ENCODE measurements around the gene SHISA5. TPM values are rescaled to one million over a fixed set of nuclear protein-coding genes. Genes with fewer than 3 reads are reported as not detected.
A peak's percentile ranks its signal among the peaks of the same experiment; 100 is the strongest.
"Not testable (repeated sequence)": the region's sequence is repeated elsewhere in the genome, so short reads cannot be mapped to it uniquely, and the experiment has no call there.

The SHISA5 gene
- polyA plus RNA-seq, 1 donor = 62.4 TPM

DNA sequence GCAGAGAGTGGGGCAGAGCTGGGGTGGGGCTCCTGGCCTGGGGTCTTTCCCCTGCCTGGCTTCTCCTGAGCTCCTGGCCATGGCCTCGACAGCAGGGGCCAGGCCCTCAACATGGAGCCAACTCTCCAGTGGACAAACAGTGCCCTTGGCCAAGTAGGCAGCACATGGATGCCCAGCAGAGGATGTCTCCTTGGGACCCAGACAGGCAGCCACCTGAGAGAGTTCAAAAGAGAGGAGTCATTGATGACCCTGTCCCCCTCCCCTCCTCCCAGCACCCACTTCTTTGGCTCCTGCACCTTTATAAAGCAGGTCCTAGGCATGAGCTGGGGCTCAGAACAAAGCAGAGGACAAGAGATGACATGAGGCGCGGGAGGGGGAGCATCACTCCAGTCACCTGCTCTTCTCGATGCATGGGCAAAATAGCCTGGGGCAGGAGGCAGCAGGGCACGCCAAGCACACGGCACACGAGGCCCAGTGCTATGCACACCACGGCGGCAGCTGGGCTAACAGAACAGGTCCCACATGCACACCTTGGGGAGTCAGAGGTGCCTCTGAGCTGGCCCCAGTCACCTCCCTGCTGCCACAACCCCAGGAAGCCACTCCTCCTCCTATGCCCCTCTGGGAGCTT lies 27.4 kb downstream of the SHISA5 start:
- DNase-seq = no peak

- no peak for DNase-seq
Observed at GRCh38 chr3:48475188-48475587, 28.8 kb downstream of the SHISA5 start.

DNA sequence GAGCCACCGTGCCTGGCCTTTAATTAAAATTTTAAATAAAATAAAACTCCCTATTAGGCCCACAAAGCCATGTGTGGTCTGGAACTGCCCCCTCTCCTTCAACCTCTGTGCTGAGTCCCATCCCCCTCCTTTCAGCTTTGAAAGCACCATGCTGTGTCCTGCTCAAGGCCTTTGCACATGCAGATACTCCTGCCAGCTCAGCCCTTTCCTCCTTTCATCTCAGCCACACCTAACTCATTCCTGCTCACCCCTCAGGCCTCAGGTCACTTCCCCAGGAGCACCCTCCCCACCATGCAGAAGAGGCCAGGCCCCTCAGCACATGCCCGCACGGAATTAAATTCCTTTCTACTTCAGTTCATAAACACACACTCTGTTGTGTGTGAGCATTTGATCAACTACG lies 29.4 kb downstream of the SHISA5 start:
- no peak for DNase-seq

DNA sequence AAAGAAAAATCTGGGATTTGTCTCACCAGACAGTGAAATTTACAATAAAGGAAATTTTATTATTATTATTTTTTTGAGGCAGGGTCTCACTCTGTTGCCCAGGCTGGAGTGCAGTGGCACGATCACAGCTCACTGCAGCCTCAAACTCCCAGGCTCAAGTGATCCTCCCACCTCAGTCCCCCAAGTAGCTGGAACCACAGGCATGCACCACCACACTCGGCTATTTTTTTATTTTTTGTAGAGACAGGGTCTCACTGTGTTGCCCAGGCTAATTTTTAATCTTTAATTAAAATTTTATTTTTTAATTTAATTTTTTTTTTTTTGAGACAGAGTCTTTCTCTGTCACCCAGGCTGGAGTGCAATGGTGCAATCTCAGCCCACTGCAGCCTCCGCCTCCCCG lies 29.9 kb downstream of the SHISA5 start:
- not testable (repeated sequence) for DNase-seq

GRCh38 chr3:48473617-48473952 lies 30.4 kb downstream of the SHISA5 start:
- DNase-seq = no peak

GRCh38 chr3:48472923-48473616 lies 30.9 kb downstream of the SHISA5 start:
- DNase-seq = peak; percentile 84

DNA sequence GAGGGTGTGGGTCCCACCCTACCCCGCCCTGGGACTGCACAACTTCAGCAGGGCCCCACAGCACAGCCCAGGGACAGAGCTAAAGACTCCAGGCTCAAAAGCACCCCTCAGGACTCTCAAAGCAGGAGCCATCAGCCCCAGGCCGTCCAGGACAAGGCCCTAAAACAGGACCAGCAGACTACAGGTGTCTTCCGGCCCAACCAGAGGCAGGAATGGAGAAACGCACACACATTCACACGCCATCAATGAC lies 31.4 kb downstream of the SHISA5 start:
- DNase-seq = no peak

DNA sequence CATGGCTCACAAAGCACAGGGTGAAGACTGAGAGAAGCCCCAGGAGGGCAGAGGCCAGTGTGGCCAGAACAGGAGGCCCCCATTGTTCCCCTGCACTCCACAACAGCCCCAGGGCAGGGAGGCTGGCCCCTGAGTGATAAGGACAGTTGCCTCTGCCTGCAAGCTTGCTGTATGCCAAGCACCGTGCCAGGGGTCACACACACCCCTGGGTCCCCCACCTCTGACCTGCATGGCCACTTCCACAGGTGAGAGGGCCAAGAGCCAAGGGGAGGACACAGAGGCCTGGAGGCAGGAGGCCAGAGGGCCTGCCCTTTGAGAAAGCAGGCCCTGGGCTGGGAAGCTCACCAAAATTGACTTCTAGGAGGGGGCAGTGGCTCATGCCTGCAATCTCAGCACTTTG lies 33.7 kb downstream of the SHISA5 start:
- DNase-seq = no peak

- DNase-seq = no peak
Observed at GRCh38 chr3:48469046-48469915, 34.7 kb downstream of the SHISA5 start.

- DNase-seq = no peak
Observed at GRCh38 chr3:48468329-48468731, 35.6 kb downstream of the SHISA5 start.

DNA sequence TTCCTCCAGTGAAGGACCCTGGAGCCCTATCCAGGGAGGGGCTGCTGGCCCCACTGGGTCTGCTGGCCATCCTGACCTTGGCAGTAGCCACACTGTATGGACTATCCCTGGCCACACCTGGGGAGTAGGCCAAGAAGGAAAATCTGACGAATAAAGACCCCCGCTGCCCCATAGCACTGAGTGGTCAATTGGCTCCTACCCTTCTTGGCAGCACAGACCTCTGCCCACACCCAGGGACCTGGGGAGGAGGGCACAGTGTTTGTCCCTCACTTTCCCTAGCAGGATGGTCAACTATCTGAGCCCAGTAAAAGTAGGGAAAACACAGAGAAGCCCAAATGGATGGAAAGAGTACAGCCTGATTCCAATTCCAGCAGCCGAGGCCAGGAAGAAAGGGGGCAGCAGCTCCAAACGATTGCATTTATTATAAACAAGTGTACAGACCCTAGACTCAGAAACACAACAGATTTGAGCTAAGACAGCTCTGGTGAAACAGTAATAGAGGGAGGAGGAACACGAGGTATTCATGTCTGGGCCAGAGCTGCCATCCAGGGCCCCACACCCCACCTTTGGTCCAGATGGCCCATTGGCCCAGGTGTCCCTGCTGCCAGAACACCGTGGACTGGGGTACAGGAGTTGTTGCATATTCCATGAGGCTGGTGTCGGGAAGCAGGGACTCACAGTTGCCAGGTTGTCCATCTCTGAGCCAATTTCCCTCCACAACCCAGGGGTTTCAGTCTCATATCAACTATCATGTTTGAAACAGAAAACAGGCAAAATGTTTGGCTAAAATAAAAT lies 36.3 kb downstream of the SHISA5 start:
- DNase-seq = no peak

DNA sequence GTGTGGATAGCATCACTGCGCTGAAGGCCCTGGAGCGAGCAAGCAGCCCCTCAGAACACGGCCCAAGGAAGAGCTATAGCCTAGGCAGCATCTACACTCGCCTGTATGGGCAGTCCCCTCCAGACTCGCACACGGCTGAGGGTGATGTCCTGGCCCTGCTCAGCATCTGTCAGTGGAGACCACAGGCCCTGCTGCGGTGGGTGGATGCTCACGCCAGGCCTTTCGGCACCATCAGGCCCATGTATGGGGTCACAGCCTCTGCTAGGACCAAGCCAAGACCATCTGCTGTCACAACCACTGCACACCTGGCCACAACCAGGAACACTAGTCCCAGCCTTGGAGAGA lies 36.9 kb downstream of the SHISA5 start:
- no peak for DNase-seq

GRCh38 chr3:48466386-48467109 lies 37.4 kb downstream of the SHISA5 start:
- DNase-seq = no peak

GRCh38 chr3:48465531-48466378 lies 38.2 kb downstream of the SHISA5 start:
- DNase-seq = peak; percentile 98

DNA sequence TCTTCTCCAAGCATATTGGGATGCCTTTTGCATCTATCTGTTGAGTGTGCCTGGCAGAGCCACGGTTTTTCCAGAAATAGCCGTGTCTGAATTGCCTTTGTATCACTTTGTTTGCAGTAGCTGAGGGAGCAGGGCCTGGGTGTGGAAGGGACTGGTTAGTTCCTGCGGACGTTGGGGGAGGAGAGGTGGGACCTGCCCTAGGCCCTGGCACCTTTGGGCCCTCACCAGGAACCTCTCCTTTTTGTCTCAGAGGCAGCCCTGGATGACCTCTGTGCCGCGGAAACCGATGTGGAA lies 38.8 kb downstream of the SHISA5 start:
- no peak for DNase-seq

DNA sequence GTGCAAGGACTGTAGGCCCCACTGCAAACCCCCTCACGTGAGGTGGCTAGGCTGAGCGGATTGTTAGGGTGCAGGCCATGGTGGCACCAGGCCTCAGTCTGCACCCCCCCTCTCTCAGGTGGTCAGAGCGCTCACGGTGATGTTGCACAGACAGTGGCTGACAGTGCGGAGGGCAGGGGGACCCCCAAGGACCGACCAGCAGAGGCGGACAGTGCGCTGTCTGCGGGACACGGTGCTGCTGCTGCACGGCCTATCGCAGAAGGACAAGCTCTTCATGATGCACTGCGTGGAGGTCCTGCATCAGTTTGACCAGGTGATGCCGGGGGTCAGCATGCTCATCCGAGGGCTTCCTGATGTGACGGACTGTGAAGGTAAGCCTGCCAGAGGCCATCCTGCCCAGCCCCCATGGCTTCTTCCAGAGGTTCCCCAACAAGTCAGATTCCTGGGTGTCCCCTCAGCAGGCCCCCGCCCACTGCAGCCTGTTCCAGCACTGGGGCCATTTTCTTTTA lies 39.2 kb downstream of the SHISA5 start:
- no peak for DNase-seq

DNA sequence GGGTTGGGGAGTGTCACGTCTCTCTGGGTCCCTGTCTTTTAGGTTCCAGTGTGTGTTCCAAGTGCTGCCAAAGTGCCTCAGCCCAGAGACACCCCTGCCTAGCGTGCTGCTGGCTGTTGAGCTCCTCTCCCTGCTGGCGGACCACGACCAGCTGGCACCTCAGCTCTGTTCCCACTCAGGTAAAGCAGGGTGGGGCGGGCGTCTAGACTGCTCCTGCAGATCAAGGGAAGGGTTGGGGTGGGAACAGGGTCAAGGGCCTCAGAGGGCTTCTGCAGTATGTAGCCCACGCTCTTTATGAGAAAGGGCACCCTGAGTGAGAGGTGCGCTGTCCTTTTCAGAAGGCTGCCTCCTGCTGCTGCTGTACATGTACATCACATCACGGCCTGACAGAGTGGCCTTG lies 40.3 kb downstream of the SHISA5 start:
- no peak for DNase-seq

GRCh38 chr3:48461767-48462166 lies 42.2 kb downstream of the SHISA5 start:
- not testable (repeated sequence) for DNase-seq

GRCh38 chr3:48460517-48460902 lies 43.5 kb downstream of the SHISA5 start:
- DNase-seq = no peak

GRCh38 chr3:48459773-48460516 lies 44.0 kb downstream of the SHISA5 start:
- DNase-seq = no peak

- no peak for DNase-seq
Observed at GRCh38 chr3:48459331-48459730, 44.6 kb downstream of the SHISA5 start.

Data from hindlimb muscle (tissue), 1 donor.